Heart left ventricle (tissue), 16 donors: ENCODE results near the gene UBR3. TPM values are rescaled to one million over a fixed set of nuclear protein-coding genes. Genes with fewer than 3 reads are reported as not detected.
"Not testable (repeated sequence)": the region's sequence is repeated elsewhere in the genome, so short reads cannot be mapped to it uniquely, and the experiment has no call there.

Experiments
- ATAC-seq, 4 donors: fragments of 200-7000 bp; cut with Tn5 transposase; one replicate each; pipeline ENCODE4 v1.9.1; 2020 to 2022; ENCODE audit warnings: moderate library complexity in 4 of 4, mild to moderate bottlenecking in 3 of 4, moderate number of reproducible peaks in 1 of 4
- DNase-seq, 5 donors: peaks; one replicate each; pipeline ENCODE4 v3.0.0-alpha.2; 2020
- H3K27ac ChIP-seq, 12 donors: fragments of 200-600 bp; sonication (generic) in 4 of 12; one replicate each; pipeline versions ENCODE4 v1.5.0 to v1.8.0; 2016 to 2022; ENCODE audit warnings: mild to moderate bottlenecking in 2 of 12
- H3K27me3 ChIP-seq, 9 donors: fragments of 200-600 bp; sonication (generic) in 2 of 9; one replicate each; pipeline versions ENCODE4 v1.5.1 to v1.8.0; 2016 to 2022; ENCODE audit warnings: mild to moderate bottlenecking in 3 of 9
- H3K36me3 ChIP-seq, 9 donors: fragments of 200-600 bp; sonication (generic) in 2 of 9; one replicate each; pipeline versions ENCODE4 v1.5.0 to v1.8.0; 2018 to 2022; ENCODE audit warnings: mild to moderate bottlenecking in 2 of 9
- H3K4me1 ChIP-seq, 12 donors: fragments of 200-600 bp; sonication (generic) in 4 of 12; one replicate each; pipeline versions ENCODE4 v1.5.0 to v1.8.0; 2016 to 2022; ENCODE audit warnings: mild to moderate bottlenecking in 3 of 12
- H3K4me3 ChIP-seq, 12 donors: fragments of 200-600 bp; sonication (generic) in 4 of 12; one replicate each; pipeline versions ENCODE4 v1.5.0 to v1.8.0; 2017 to 2022; ENCODE audit warnings: mild to moderate bottlenecking in 9 of 12, moderate library complexity in 4 of 12
- H3K9me3 ChIP-seq, 12 donors: fragments of 200-600 bp; sonication (generic) in 4 of 12; one replicate each; pipeline versions ENCODE4 v1.5.0 to v1.8.0; 2016 to 2022; ENCODE audit warnings: mild to moderate bottlenecking in 1 of 12
- CTCF ChIP-seq, 12 donors: fragments of 200-600 bp; sonication (generic) in 4 of 12; IDR thresholded peaks; one replicate each; pipeline versions ENCODE4 v1.5.0 to v1.8.0; 2018 to 2022; ENCODE audit warnings: antibody characterized with exemption in 12 of 12, mild to moderate bottlenecking in 5 of 12
- POLR2A ChIP-seq, 2 donors: fragments of 450-650 bp; IDR thresholded peaks; one replicate each; pipeline ENCODE4 v1.6.1; 2017; ENCODE audit warnings: antibody characterized with exemption in 2 of 2, mild to moderate bottlenecking in 2 of 2, moderate library complexity in 2 of 2
- WGBS, 4 donors: extraction: QIAGEN DNeasy Blood & Tissue Kit in 2 of 4; methylation state at CpG; one replicate each; pipeline versions ENCODE4 v1.1.5 to v1.1.7; 2013 to 2018; 5-methylcytosine and 5-hydroxymethylcytosine counted together
- intact Hi-C, 10 donors: fragments of 100-400 bp; cut with DNase I; formaldehyde crosslinking; loops; one replicate each; pipeline versions ENCODE4 v1.11.1 to v1.14.2; 2022
- polyA plus RNA-seq, 2 donors: library from polyadenylated mRNA; stranded (reverse); fragments of 200-250 nt; gene quantifications; one replicate each; pipeline ENCODE4 v1.2.3, GENCODE V29; 2013
- total RNA-seq, 9 donors: library from RNA; depleted of rRNA in 2 of 9; stranded (reverse); fragments of >200 nt in 2 of 9; fragmentation: NEBNext Ultra II Directional in 3 of 9; extraction: Animal tissue kit (Norgen Biotek cat#: 25700) in 3 of 9; gene quantifications; one replicate each; pipeline versions ENCODE4 v1.1.0 to v1.2.4, GENCODE V29; 2016 to 2023
- donor health status: ischemic (EF 13 %, LVEDD 7.1; RV severe dilation, severe dysfunction).
- donor health status: healthy with polysubstance abuse.
- donor health status: DM: no; HTN: yes; CAD: no.
- donor health status: DM: no; HTN: no; CAD: no.
- donor health status: ischemic (EF 25% LVEDD 6.9; RV normal size, moderate dysfunction).
- donor health status: ischemic (EF 25% LVEDD 5.7; RV mildly dilated, moderate dysfunction).
- donor health status: healthy.
- donor health status: DM: yes; HTN: yes; CAD: no.
- donor health status: ischemic (EF 35%, LVEDD 5.7; RV mildly dilated, moderate dysfunction).
- donor health status: nonischemic (EF 11% LVEDD 7.7; RV severe dilation, severe dysfunction).
- donor health status: DM: yes; HTN: yes; CAD: no.
- donor health status: PGD.
- donor health status: ischemic (EF 29% LVEDD 5.4; RV normal size, mild dysfunction).
- donor health status: nonischemic (EF 23%, LVEDD 6.1; RV moderate dilation, normal function).

UBR3 gene
- total and polyA plus RNA-seq, 11 donors = 34.8 to 137 (median 106) TPM

GRCh38 chr2:170118641-170119040 is 291.4 kb downstream of the UBR3 start:
- no peaks in the 10 kb centered on the region for H3K4me1 ChIP-seq
- no peak overlapping the region for H3K4me3 ChIP-seq
- WGBS, 4 donors = 63 to 74% (median 70%) methylated on average over 2 of the region's 2 CpGs
- TF ChIP-seq POLR2A (IDR thresholded peaks at IDR 0.05) = no peak
- H3K9me3 ChIP-seq = peaks cover 0 to 6% (median 0%) of the 10 kb centered on the region in 12 donors
- DNase-seq (no peak), ATAC-seq (no peak)
- H3K27me3 ChIP-seq = no peaks in the 10 kb centered on the region
- no peak overlapping the region for H3K27ac ChIP-seq
- no peaks in the 10 kb centered on the region for H3K36me3 ChIP-seq
- intact Hi-C loops = no loop called here

GRCh38 chr2:170119326-170119725 is 292.1 kb downstream of the UBR3 start:
- H3K4me3 ChIP-seq, DNase-seq, intact Hi-C loops, H3K36me3 ChIP-seq, H3K4me1 ChIP-seq, H3K9me3 ChIP-seq, H3K27ac ChIP-seq, ATAC-seq, H3K27me3 ChIP-seq: not testable (repeated sequence)
- WGBS, 4 donors = 64 to 81% (median 70%) methylated on average over 4 of the region's 4 CpGs

- Histone ChIP-seq H3K9me3 (no peaks in the 10 kb centered on the region), H3K4me3 (no peak overlapping the region), H3K4me1 (no peaks in the 10 kb centered on the region), H3K27me3 (no peaks in the 10 kb centered on the region), H3K36me3 (no peaks in the 10 kb centered on the region), H3K27ac (no peak overlapping the region)
- DNase-seq = no peak
- TF ChIP-seq POLR2A (IDR thresholded peaks at IDR 0.05) (no peak), CTCF (IDR thresholded peaks at IDR 0.05) (no peak)
- WGBS, 4 donors = 90 to 100% (median 96%) methylated on average over 1 of the region's 1 CpG
- ATAC-seq = peak in 1 of 4 donors; percentile 7
- intact Hi-C loops = no loop called here
Measured at GRCh38 chr2:170121689-170122088, 294.4 kb downstream of the UBR3 start.

- no peak for DNase-seq
- Histone ChIP-seq H3K36me3 (no peaks in the 10 kb centered on the region), H3K27me3 (no peaks in the 10 kb centered on the region), H3K9me3 (no peaks in the 10 kb centered on the region), H3K27ac (no peak overlapping the region), H3K4me1 (no peaks in the 10 kb centered on the region), H3K4me3 (no peak overlapping the region)
- TF ChIP-seq POLR2A (IDR thresholded peaks at IDR 0.05) (no peak), CTCF (IDR thresholded peaks at IDR 0.05) (no peak)
- intact Hi-C loops = no loop called here
- ATAC-seq = no peak
Measured at GRCh38 chr2:170122883-170123547, 295.8 kb downstream of the UBR3 start.

- no peak for ATAC-seq
- H3K27me3 ChIP-seq = no peaks in the 10 kb centered on the region
- H3K27ac ChIP-seq = no peak overlapping the region
- H3K4me1 ChIP-seq = no peaks in the 10 kb centered on the region
- DNase-seq = no peak
- intact Hi-C loops = no loop called here
- 34 to 48% (median 43%) methylated on average over 2 of the region's 2 CpGs for WGBS, 4 donors
- no peak overlapping the region for H3K4me3 ChIP-seq
- no peaks in the 10 kb centered on the region for H3K36me3 ChIP-seq
- TF ChIP-seq POLR2A (IDR thresholded peaks at IDR 0.05) (no peak), CTCF (IDR thresholded peaks at IDR 0.05) (no peak)
- H3K9me3 ChIP-seq = no peaks in the 10 kb centered on the region
Measured at GRCh38 chr2:170123593-170123992, 296.3 kb downstream of the UBR3 start.

- H3K9me3 ChIP-seq, H3K36me3 ChIP-seq, H3K27me3 ChIP-seq, intact Hi-C loops, H3K4me3 ChIP-seq, DNase-seq, ATAC-seq, H3K27ac ChIP-seq, H3K4me1 ChIP-seq: not testable (repeated sequence)
- WGBS, 4 donors = 79 to 94% (median 88%) methylated on average over 7 to 8 of the region's 8 CpGs
Measured at GRCh38 chr2:170126138-170126728, 299.0 kb downstream of the UBR3 start.
